ENCODE data around the gene FBXO42.
A peak's percentile ranks its signal among the peaks of the same experiment; 100 is the strongest.
"Not testable (repeated sequence)": the region's sequence is repeated elsewhere in the genome, so short reads cannot be mapped to it uniquely, and the experiment has no call there.

Gene FBXO42

DNA sequence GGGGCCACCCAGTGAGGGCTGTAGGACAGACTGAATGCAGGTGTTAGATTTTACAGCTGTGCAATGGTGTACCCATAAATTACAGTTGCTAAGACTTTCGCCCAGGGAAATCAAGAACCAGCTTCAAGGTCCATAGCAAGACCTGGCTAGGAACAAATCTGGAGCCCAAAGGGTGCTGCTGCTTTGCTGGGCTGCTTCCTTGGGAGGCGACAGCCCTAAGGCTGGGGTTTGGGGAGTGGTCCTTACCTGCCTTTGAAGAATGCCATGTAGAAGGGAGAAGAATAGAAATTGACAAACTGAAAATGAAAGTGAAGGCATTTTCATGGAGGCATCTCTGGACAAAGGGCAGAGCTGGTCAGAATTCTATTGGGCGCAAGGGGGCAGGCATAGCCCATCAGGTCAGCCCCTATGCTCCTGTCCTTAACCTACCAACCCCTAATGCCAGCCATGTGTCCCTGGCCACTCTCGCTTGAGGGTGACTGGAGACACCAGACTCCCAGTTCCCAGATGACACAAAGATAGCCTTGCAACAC, 132.2 kb downstream of the FBXO42 start:
- DNase-seq (ENCODE audit: low read depth in 3 of 3), result no peak

DNA sequence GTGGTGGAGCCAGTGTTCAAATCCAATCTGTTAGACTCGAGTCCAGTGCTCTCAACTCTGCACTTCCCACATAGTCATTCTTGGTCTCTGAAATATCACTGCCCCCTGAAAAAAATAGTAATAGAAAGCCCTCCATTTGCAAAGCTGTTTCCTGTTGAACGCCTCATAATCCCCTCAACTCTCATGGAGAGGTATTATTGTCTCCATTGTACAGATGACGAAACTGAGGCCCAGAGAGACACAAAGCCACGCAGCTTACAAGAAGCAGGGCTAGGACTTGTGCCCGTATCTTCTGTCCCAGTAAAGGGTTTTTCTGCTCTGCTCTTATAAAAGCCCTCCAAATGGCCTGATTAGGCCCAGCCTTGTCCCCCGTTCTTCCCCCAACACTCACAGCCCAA, 133.6 kb downstream of the FBXO42 start:
- no peak for DNase-seq (ENCODE audit: low read depth in 3 of 3)

DNA sequence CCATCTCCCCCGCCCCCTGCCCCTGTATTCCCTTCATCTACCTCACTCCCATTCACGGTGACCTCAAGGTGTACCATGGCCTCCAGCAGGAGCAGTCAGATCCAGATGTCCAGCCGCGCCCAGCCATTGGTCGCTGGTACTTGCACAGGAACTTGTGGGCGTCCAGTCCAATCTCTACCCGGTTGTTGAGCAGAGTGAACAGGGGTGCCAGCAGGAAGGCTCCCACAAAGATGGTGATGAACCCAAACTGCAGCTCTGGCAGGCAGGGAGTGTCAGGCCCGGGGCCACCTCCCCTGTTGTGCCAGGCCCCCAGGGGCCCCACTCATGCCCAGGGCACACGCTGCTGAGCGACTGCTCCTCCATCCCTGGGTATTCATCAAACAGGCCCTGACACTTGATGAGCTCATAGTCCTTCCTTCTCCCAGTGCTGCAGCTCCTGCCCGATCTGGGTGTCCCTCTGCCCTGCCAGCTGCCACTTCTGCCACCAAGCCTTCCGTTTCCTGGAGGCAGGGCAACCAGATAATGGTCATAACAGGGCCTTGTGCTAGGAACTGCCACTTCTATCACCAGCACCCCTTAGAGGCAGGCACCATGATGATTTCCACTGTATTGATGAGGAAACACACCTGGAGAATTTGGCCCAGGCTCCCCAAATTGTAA, 134.1 kb downstream of the FBXO42 start:
- DNase-seq (ENCODE audit: low read depth in 3 of 3), result no peak

DNA sequence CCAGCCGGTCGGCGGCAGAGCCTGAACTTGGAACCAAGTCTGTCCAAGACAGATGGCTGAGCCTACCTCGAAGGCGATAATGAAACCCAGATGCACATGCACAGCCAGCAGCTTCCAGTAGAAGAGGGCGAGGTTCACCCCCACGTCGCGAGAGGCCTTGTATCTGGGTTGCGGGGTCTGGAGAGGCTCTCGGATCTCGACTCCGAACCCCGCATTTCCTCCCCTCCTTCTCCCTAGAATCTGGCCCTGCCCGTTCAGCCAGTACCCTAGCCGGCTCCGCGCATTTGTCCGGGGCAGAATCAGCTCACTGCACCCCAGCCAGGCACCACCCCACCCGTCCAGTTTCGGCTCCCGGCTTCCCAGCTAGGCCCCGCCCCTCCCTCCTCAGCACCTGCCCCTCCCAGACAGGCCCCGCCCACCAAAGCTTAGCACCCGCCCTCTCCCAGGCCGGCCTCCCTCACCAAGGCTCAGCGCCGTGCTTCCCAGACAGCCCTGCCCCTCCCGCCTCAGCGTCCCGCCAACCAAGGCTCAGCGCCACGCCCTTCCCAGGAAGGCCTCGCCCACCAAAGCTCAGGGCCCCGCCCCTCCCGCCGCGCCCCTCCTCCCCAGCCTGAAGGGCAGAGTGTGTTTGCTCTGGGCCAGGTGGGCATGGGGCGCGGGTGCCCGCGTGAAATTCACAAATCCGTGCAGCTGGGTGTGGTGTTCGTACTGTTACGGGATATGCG, 135.1 kb downstream of the FBXO42 start:
- DNase-seq (ENCODE audit: low read depth in 3 of 3), result peak; percentile 91 to 98 (median 93)

DNA sequence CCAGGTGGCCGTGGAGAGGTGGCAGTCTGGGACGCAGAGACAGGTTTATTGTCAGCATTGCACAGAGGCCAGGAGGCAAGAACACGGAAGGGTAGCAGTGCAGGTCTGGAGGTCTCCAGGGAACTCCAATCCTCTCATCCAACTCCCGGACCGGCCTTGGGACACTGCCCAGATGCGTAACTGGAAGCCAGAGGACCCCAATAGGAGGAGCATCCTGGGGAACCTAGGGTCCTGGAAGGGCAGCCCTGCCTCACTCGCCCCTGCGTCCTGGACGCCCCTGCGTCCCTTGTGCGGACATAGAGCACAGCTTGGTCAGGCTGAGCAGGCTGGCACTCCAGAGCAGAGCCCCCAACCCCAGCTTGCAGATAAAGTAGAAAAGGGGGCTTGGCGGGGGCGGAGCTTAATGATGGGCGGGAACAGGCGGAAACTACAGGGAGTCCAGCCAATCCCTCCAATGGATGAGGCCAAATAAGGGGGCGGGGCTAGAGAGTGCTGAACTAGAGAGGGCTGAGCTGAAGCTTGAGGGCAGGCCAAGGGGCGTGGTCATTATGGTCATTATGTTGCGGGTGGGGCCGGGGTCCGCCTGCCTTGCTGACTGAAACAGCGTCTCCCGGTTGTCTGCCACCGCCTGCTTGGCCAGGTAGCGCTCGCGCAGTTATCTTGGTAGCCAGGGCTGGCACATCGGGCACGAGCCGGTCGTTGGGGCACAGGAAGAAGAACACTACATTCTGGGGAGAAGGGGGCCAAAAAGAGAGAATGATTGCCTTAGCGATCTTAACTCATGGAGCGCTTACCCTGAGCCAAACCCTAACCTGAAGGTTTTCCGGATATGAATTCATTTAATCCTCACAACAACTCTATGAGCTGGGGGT, 136.2 kb downstream of the FBXO42 start:
- DNase-seq (ENCODE audit: low read depth in 3 of 3), result peak; percentile 40 to 75 (median 44)

DNA sequence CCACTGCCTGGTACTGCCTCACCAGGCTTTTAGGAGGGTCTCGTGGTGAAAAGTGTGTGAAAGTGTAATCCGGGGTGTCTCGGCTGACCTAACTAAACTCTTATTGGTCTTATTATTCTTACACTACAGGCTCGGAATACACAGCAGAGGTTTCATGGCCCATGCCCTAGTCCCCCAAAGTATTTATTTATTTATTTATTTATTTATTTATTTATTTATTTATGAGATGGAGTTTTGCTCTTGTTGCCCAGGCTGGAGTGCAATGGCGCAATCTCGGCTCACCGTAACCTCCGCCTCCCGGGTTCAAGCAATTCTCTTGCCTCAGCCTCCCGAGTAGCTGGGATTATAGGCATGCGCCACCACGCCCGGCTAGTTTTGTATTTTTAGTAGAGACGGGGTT, 137.0 kb downstream of the FBXO42 start:
- DNase-seq (ENCODE audit: low read depth in 3 of 3), result not testable (repeated sequence)

DNA sequence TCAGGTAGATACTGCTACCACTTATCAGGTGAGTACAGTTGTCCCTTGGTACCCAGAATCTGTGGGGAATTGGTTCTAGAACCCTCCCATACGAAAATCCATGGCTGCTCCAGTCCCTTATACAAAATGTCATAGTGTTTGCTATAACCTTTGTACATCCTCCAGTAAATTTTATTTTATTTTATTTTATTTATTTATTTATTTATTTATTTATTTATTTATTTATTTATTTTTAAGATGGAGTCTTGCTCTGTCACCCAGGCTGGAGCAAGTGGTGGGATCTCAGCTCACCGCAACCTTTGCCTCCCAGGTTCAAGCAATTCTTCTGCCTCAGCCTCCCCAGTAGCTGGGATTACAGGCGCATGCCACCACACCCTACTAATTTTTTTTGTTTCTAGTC, 138.7 kb downstream of the FBXO42 start:
- DNase-seq (ENCODE audit: low read depth in 3 of 3), result not testable (repeated sequence)

DNA sequence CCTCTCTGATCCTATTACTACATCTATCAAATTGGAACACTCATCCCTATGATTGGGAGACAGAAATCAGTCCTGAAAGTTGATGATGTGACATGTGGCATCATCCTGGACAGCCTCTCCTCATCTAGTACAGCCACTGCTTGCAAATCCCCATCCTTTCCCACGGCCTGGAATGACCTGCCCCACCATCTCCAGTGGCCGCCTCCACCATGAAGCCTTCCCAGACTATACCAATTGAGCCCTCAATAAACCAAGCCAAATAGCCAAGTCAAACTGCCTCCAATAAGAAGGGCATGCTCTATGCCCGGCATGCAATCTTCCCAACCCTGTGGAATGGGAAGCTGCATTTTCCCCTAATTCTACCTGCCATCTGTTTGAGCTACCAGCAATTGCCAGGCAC, 139.3 kb downstream of the FBXO42 start:
- DNase-seq (ENCODE audit: low read depth in 3 of 3), result no peak

DNA sequence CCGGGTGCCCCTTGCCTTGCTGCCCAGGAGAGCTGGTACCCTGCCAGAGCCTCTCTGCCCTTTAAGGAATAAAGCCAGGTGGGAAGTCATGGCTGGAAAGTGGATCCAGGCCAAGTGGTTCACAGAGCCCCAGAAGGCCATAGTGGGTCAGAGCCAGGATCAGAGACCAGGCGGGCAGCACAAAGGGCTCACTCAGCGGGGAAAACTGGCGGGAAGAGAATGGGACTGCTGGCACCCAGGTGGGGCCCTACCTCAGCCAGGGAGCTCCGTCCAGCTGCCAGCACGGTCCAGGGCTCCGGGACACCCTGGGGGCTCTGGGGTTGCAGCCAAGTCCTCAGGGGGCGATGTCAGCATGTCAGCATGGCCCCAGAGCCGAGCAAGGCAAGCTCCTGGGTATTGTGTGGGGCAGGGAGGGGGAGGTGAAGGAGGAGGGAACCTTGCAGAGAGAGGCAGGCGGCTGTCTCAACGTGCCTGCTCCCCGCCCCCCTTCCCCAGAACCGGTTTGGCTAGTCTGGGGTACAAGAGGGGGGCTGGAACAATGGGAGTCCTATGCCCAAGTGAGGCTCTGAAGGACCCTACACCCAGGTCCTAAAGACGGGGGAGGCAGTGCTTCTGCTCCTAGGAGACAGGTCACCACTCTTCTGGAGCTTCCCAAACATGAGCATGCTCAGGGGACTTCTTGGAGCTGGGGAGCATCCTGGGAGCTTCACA, 139.9 kb downstream of the FBXO42 start, which contains the start of gene ARHGEF19:
ARHGEF19 (minus strand) TSS at position 402 of the 711 bp plus-strand sequence. CDS start 3,598 bp downstream, outside the sequence.
- no peak for DNase-seq (ENCODE audit: low read depth in 3 of 3)

DNA sequence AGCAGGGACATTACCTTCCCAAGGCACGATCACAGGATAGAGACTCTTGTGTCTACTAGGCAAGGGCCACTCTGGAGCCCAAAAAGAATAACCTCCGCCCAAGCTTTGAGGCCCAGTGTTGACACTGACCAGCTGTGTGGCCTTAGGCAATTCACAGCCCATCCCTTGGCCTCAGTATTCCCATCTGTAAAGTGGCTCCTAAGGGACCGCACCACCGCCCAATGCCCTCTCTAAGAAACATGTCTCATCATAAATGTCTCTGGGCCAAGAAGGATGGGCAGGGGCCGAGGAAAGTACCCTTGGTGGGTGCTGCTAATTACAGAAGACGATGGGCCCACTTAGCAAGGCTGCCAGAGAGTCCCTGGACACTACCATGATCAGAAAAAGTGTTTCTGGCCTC, 140.5 kb downstream of the FBXO42 start:
- DNase-seq (ENCODE audit: low read depth in 3 of 3), result no peak

DNA sequence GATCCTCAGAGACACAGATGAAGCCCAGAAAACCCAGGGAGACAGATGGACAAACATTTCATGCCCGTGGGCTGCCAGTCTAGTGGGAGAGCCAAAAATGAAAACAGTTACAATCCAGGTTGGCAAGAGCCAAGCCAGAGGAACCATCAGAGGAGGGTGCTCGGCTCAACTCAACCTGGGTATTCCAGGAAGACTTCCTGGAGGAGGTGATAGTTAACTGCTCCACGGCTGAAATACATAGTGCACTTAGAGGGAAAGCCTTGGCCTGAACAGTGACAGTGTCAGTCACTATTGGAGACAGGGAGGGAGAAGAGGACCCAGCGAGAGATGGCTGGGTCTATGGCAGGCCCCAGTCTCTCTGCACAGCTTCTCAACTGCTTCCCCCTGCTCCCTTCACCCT, 141.7 kb downstream of the FBXO42 start:
- DNase-seq (ENCODE audit: low read depth in 3 of 3), result no peak

DNA sequence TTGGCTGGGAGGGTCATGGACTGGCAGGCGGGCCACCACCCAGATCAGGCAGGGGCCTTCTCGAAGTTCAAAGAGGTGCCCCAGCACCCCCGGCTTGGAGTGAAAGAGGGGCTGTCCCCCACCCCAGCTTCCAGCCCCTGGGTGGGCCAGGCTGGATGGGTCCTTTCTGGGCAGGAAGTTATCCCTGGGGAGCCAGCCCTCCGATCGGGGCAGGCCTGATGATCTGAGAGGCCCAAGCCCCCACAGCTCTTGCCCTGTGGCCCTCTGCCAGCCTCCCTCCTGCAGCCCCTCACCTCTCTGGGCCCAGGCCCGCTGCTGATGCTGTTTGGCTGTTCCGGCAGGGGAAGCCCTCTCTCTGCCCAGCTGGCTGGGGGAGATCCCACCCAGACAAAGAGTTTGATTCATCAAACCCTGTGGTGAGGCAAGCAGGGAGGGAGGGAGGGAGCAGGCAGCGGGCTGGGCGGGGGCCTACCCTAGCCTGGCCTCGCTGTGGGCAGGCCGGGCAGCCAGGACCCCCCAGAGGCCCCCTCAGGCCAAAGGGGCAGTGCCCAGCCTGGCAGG, 142.4 kb downstream of the FBXO42 start:
- DNase-seq (ENCODE audit: low read depth in 3 of 3), result no peak

DNA sequence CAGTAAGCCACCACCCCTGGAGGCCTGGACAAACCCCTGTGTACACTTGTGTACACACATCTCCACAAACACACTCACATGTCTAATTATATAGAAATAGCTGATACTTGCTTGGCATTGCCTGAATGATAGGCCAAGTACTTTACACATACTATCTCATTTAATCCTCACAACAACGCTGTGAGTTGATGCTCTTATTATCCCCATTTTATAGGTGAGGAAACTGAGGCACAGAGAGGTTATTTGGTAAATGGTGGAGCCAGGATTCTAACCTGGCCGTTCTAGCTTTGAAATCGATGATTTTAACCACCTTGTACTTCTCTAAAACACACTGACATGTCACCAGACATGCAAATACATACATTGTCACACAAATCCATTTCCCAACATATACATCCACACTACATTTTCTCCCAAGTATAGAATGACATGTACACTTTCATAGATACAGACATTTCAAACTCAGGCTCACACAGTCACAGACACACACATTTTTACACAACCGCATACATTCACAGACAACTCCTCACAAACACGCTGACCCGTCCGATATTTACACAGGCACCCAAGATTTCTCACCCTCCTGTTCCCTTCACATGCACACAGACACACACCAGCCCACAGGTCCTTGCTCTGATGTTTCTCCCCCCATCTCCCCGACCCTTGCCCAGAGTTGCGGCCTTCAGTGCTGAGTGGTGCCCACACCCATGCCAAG, 143.0 kb downstream of the FBXO42 start:
- no peak for DNase-seq (ENCODE audit: low read depth in 3 of 3)

DNA sequence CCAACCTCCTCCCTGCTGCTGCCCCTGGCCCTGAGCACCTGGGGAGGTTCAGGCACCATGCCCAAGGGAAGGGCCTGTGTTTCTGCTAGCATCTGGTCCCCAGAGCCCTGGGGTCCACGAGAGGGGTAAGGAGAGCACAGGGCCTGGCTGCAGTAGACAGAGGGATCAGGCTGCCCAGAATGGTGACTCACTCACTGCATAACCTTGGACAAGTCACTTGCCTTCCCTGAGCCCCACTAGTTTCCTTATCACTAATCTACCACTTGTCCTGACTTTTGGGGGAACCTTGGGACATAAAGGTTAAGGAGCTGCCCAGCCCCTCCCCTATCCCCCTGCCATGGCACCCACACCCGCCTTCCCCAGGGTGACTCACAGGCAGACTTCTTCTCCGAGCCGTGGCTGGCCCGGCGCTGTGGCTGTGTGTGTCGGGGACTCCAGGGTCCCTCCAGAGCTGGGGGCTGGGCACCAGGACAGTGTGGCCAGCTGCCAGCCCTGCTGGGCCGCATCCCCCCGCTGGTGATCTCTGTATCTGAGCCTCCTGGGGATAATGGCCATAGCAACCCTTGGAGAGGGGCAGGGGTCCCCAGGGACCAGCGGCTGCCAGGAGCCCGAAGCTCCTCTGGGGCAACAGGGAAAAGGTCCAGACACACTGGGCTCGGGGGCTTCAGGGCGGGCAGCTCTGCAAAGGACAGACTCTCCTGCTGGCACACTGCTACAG, 143.9 kb downstream of the FBXO42 start:
- no peak for DNase-seq (ENCODE audit: low read depth in 3 of 3)

DNA sequence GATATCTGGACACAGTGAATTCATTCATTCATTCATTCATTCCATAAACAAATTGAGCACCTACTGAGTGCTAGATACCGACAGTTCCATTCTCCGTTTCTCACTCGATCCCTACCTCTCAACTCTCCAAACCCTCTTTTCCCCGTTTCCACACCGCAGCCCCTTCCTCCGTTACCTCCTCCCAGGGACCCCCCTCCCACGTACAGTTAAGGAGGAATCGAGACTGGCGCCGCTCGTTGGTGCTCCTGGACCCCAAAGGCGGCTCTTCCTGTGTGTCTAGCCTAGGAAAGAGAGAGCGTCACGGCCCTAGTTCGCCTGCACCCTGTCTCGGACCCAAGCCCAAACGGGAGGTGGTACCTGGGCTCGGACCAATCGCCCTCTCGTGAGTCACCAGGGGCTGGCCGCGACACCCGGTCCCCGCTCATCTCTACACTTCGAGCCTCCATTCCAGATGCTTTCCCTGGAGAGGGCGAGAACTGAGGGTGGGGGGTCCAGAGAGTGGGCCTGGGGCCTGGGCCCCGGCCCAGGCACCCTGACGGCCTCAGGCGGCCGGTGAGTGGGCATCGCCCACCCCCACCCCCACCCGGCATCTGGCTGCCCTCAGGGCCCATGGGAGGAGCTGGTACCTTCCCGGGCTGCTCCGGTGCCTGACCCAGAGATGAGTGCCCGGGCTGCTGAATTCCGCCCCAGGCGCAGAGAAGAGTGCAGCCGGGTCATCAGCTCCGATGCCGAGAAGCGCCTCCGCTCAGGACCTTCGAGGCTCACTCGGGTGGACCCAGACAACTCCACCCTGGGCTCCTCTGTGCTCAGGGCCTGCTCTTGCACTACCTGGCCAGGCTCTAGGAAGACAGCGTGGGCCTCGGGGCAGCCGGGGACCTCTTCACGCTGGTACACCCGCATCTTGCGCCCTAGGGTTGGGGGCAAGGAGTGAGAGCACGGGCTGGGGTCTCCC, 144.7 kb downstream of the FBXO42 start:
- DNase-seq (ENCODE audit: low read depth in 3 of 3), result no peak

DNA sequence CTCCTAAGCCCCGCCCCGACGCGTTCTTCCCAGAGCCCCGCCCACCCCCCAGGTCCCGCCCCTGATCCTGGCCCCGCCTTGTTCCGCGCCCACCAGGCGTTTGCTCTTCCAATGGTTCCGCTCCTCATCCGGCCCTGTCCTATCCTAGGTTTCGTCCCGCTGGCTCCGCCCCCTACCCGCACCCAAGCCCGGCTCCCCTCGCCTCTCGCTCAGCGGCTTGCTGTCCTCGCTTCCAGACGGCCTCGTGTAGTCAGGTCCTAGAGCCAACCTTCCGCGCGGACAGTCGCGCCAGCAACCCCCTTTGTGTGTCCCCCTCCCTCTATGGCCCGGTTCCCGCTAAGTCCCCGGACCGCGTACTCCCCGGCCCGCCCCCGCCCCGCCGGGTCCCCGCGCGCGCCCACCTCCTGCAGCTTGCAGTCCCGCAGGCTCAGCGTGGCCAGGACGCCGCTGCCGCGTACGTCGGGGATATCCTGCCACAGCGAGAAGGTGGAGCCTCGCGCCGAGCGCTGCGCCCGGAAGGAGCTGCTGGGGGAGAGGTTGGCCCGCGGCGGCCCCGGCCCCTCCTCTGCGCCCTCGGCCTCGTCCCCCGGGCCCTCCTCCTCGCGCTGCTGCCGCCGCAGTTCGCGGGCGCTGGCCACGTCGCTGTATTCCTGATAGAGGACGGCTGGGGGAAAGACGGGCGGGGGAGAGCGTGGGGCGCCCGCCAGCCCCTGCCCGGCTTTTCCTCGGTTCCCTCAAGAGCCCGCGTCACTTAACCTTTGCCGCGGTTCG, 145.5 kb downstream of the FBXO42 start:
- DNase-seq (ENCODE audit: low read depth in 3 of 3), result peak; percentile 88 to 93 (median 90)

DNA sequence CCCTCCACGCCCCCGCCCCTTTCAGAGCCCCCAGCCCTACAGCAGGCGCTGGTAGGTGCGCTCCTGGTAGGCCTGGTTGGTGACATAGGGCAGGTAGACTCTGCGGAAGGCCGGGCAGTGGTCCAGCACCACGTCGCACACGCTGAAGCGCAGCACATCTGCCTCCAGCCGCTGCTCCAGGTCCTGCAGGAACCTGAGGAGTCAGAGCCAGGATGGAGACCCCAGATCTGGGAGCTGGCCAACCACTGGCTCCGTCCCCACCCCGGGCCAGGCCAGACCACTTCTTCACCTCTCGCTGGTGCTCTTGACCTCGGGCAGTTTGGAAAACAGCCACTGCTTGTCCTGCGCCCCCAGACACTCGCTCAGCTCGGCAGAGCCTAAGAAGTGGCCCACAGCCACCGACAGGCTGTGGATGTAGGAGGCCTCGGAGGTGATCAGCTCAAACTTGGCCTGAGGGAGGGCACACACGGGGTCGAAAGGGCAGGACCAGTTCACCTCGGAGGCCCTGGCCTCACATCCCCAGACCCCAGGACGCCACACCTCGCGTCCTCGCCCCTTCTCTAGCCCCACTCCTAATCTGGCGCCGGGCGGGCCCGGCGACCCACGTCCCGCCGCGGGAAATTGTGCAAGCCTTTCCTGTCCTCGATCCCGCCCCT, 146.3 kb downstream of the FBXO42 start:
- no peak for DNase-seq (ENCODE audit: low read depth in 3 of 3)

DNA sequence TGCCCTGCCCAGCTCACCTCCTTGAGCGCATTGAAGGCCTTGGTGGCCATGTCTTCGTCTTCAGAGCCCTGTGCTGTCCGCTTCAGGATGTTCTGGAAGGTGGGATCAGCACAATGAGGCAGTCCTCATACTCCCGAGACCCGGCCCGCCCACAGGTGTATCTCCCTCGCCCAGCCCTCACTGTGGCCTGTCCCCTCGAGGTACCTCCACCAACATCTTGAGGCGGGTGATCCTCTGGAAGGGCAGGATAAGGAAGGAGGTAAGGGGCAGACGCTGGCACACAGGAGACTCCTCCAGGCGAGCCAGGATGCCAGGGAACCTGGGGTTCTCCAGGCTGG, 147.0 kb downstream of the FBXO42 start:
- DNase-seq (ENCODE audit: low read depth in 3 of 3), result no peak

All from stimulated activated CD4-positive, alpha-beta T cell treated with anti-CD3 and anti-CD28 coated beads, TNF-alpha, amount 100 ng/mL, for 48 hours (primary cell).